HL-60/S4 treated with phorbol 12-myristate 13-acetate at 8.2 ng/mL for 4 days and 3 days (cell line): ENCODE data around the gene TNP1.

Experiments used
- in situ Hi-C: fragments of 300-500 bp; cut with MboI; formaldehyde crosslinking; loops from 2 replicates; pipeline ENCODE4 v1.15.0; 2022; ENCODE audit warnings: low sequenced_read_pairs

Gene TNP1, protein sequence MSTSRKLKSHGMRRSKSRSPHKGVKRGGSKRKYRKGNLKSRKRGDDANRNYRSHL

GRCh38 chr2:216859944-216860343 is at the start of gene TNP1:
Gene TNP1, minus strand, starts transcription at chr2:216860064. Its CDS starts 30 bp downstream, at chr2:216860034.
- in situ Hi-C loops = no loop called here

DNA sequence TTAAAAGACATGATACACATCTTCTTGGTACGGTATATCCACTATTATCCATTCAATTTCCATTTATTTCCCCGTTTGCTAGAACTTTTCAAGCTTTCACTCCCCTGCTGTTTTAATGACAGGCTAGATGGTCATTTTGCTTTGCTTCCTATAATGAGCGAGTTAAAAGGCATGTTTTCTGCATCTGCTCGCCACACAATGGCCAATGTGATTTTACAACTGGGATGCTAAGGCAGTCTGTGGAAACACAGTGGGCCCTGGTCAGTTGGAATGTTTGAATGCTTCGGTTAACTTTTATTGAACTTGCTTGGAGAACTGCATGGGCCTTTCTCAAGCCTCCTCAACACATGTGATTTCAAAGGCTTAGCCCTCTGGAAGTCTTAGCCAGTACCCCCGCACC is 48.4 kb upstream of the TNP1 start:
- in situ Hi-C loops = no loop called here

DNA sequence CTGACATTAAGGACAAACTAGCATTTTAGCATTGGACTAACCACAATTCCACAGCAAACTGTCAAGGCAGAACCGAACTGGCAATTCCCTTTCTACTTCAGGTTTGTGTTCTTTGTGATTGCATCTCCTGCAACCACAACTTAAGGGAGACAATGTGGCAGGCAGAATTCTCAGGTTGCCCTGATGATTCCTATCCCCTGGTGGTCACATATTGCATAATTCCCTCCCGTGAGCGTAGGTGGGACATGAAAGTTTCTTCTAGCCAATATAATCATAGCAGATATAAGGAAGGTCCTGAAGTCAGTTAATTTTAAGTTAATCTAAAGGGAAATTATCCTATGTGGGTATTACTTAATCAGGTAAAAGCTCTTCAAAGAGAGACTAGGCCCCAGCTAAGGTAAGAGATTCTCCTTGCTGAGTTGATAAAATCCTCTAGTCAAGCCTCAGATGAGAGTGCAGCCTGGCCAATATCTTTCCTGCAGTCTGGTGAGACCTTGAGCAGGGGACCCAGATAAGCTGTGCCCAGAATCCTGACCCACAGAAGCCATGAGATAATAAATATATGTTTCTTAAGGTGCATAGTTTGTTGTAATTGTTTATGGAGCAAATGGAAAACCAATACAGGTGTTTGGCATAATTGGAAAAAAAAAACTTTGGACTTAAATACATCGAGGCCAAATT is 45.9 kb upstream of the TNP1 start:
- in situ Hi-C loops = no loop called here

DNA sequence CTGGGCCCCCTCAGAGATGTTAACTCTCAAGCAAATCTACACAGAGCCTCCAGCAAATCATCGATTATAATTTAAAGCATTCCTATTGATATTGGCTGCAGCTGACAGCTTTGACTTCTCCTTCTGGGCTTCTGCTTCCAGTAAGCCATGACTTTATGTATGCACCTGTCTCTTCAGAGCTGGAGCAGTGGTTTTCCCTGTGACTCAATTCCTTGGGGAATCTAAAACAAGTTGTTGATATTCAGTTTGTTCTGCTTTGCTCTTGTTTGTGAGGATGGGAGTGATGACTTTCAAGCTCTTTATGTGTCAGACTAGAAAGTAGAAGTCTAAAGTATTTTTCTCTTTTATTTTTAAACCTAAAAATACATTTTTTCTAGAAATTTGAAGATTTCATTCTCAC is 45.1 kb upstream of the TNP1 start:
- in situ Hi-C loops = no loop called here

DNA sequence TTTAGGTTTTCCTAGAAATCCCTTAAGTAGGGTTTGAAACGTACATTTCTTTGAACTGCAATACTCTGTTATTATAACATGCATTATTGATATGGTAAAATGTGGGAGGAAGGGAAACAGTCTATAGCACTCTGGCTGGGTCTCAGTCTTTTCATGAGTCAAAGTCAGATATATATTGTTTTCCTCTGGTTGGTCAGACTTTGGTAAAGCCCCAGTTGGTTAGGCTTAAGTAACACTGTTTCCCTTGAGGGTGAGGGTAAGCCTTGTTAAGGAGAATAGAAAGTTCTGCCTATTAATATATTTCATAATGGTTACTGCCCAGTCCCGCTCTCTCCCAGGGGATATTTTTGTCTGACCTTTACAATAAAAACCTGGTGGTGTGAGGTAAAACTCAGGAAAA is 44.7 kb upstream of the TNP1 start:
- in situ Hi-C loops = no loop called here

- in situ Hi-C loops = no loop called here
These were observed 43.6 kb upstream of the TNP1 start for GRCh38 chr2:216903470-216903869.

DNA sequence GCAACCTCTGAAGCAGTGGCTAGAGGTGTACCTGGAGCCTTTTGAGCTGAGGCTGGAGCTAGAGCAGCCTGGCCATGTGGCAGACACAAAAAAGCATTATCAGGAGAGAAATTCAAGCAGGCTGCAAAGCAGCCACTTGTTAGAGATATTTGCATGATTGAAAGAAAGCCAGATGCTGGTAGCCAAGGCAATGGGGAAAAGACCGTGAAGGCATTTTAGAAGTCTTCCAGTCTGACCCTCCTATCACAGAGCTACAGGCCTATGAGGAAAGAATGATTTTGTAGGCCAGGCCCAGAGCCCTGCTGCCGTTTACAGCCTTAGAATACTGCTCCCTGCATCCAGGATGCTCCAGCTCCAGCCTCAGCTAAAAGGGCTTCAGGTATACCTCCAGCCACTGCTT is 41.4 kb upstream of the TNP1 start:
- in situ Hi-C loops = no loop called here

DNA sequence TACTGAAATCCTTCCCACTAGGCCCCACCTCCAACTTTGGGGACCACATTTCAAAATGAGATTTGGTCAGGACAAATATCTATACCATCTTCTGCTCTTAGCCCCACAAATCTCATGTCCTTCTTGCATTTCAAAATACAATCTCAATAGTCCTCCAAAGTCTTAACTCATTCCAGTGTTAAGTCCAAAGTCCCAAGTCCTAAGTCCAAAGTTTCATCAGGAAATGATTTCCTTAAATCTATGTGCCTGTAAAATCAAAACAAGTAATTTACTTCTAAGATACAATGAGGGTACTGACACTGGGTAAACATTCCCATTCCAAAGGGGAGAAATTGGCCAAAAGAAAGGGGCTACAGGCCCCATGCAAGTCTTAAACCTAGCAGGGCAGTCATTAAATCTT is 40.5 kb upstream of the TNP1 start:
- in situ Hi-C loops = no loop called here

GRCh38 chr2:216897561-216898203 is 37.8 kb upstream of the TNP1 start:
- in situ Hi-C loops = no loop called here

DNA sequence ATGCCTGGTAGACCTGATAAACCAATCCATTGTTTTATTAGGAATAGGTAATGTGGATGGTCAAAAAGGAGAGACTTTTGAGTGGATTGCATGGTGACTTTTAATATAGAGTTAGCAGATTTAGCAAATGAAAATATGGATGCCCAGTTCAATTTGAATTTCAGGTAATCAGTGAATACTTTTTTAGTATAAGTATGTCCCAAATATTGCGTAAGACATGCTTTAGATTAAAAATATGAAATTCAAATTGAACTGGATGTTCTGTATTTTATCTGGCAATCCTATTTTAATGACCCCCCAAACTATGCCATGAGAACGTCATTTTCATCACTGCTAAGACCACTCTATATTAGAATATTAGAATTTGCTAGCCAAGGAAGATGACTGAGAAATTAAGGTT is 30.3 kb upstream of the TNP1 start:
- in situ Hi-C loops = no loop called here

GRCh38 chr2:216888887-216889622 is 29.2 kb upstream of the TNP1 start:
- in situ Hi-C loops = no loop called here

GRCh38 chr2:216888081-216888480 is 28.2 kb upstream of the TNP1 start:
- in situ Hi-C loops = no loop called here

- in situ Hi-C loops = no loop called here
These were observed 27.3 kb upstream of the TNP1 start for GRCh38 chr2:216887138-216887537.

DNA sequence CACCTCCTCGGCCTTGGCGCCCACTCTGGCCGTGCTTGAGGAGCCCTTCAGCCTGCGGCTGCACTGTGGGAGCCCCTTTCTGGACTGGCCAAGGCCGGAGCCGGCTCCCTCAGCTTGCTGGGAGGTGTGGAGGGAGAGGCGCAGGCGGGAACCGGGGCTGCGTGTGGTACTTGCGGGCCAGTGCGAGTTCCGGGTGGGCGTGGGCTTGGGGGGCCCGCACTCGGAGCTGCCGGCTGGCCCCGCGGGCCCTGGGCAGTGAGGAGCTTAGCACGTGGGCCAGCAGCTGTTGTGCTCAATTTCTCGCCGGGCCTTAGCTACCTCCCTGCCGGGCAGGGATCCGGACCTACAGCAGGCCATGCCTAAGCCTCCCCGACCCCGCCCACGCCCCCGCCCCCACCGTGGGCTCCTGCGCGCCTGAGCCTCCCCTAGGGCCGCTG is 25.3 kb upstream of the TNP1 start:
- in situ Hi-C loops = no loop called here

- in situ Hi-C loops = no loop called here
These were observed 24.5 kb upstream of the TNP1 start for GRCh38 chr2:216884347-216884746.

DNA sequence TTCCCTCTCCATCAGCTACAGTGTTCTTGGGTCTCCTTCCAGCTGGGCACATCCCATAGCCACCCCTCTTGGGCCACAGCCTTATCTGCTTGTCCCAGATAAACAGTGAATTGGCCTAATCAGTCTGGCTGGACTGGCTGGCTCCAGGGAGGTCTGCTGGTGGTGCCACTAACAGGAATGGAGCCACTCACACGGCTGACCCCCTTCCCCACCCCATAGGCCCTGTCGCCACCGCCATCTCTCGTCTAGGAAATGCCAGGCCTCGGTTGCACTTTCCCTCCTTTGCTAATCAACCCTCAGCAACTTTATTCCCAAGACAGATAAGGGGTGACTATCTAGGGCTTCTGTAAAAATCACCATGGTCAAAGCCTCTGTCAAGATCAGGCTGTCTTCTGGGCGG is 23.0 kb upstream of the TNP1 start:
- in situ Hi-C loops = no loop called here

GRCh38 chr2:216881411-216881810 is 21.5 kb upstream of the TNP1 start:
- in situ Hi-C loops = no loop called here

DNA sequence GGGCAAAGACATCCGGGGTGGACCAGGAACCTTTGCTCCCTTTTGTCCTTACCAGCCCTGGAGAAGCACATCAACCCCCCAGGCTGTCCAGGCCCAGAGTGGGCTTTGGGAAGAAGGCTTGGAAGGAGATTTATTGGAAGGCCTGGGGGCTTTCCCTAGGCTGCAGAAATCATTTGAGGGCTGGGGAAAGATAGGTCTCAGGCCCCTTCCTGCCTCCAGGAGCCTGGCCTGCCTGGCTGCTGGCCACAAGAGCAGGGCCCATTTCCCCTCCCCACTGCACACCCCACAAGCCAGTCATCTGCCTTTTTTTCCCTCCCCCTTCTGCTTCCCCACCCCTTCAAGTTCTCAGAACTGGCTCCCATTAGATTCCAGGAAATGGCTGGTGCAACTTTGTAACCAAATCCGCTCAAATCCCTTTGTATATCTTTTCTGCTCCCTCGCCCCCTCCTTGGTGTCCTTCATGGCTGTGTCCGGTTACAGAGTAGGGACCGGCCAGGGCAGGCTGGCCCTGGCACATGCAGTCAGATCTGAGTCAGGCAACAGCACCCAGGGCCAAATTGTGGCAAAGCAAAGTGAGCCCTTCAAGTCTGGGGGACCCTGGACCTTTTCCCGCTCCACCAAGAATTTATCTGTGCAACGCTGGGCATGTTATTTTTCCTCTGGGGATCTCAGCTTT is 20.8 kb upstream of the TNP1 start:
- in situ Hi-C loops = no loop called here

- in situ Hi-C loops = no loop called here
These were observed 20.1 kb upstream of the TNP1 start for GRCh38 chr2:216879727-216880508.

DNA sequence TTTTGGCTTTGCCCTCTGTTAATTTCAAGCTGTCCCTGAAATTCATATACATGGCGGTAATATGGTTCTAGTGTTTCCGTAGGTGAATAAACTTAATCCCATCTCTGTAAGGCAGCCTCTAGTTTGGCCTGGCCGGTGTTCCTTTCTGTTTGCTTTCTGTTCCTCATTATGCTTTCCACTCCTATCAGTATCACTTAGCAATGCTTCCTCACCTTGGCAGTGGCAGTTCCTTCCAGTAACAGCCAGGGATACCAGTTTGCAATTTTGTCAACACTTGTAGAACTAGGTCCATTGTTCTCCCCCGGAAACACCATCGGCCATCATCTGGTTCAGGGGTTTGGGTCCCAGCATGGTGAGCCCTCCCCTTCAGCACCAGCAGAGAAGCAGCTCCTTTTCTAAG is 18.2 kb upstream of the TNP1 start:
- in situ Hi-C loops = no loop called here

DNA sequence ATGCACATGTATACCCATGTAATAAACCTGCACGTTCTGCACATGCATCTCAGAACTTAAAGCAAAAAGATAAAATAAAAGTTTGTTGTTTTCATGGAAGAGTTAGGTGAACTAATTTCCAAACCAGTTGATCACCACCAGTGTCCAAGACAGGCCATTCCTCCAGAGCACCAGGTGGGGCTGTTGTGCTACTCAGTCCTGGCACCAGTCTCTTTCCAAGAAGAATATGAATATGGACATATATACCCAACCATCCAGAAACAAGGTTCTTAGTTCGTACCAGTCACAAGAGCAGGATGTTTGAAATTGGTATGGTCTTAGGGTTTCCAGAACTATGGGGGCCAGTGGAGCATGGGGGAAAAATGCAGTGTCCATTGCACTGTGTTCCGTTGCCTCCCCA is 17.2 kb upstream of the TNP1 start:
- in situ Hi-C loops = no loop called here
